K562 (cell line): ENCODE measurements around the gene ANKRD13A. TPM values are rescaled to one million over a fixed set of nuclear protein-coding genes. Genes with fewer than 3 reads are reported as not detected.
A peak's percentile ranks its signal among the peaks of the same experiment; 100 is the strongest.

Experiments used
- ATAC-seq: fragments of 200-7000 bp; cut with Tn5 transposase; 3 replicates; pipeline ENCODE4 v1.9.1; 2020; ENCODE audit warnings: moderate library complexity
- BruUV-seq: library from RNA; stranded (reverse); fragments of 400-500 nt; replicated peaks from 2 replicates; lab custom pipeline; 2021; lab: Mats Ljungman, UMichigan
- CTCF ChIA-PET: fragments of 300-600 bp; formaldehyde crosslinking; extraction: SDS; loops from one replicate; lab custom pipeline; 2021; ENCODE audit warnings: low intra/inter-chr PET ratio; lab: Yijun Ruan, JAX
- POLR2A ChIA-PET: fragments of 300-600, 350-650 bp; sonication (Branson Sonifier 250); formaldehyde crosslinking; extraction: SDS; loops from one replicate; lab custom pipeline; 2021; ENCODE audit warnings: antibody characterized with exemption, inconsistent platforms; lab: Yijun Ruan, JAX
- DNase-seq, 4 experiments: peaks; one replicate each; pipeline versions ENCODE4 v3.0.0 to v3.0.0-alpha.2; 2011 to 2018; ENCODE audit warnings: low spot score in 3 of 4, mixed read lengths in 3 of 4; ENCODE audit errors: extremely low read depth in 1 of 4
- FAIRE-seq: peaks from 2 replicates; lab custom pipeline; 2011; peaks lifted over from hg19 to GRCh38; lab: Jason Lieb, UNC
- H2AFZ ChIP-seq: 2 replicates; pipeline ENCODE4 v1.6.0; 2011; ENCODE audit warnings: low read depth, low read length, control low read depth, inconsistent platforms
- H3K27ac ChIP-seq: fragments of 200-600 bp; 3 replicates; pipeline ENCODE4 v1.8.0; 2011; ENCODE audit warnings: low read depth, mild to moderate bottlenecking, control low read depth, inconsistent platforms, low read length, moderate library complexity, mixed read lengths; ENCODE audit errors: extremely low read depth
- H3K27me3 ChIP-seq, 2 experiments: fragments of 300-600 bp in 1 of 2; 2 replicates in 1 of 2; 3 replicates in 1 of 2; pipeline versions ENCODE4 v1.6.0 to v1.8.0; 2011; ENCODE audit warnings: inconsistent platforms in 2 of 2, low read length in 2 of 2, mild to moderate bottlenecking in 1 of 2, mixed read lengths in 1 of 2, moderate library complexity in 1 of 2; ENCODE audit not compliant: control insufficient read depth in 2 of 2, insufficient read depth in 2 of 2
- H3K36me3 ChIP-seq: fragments of 300-600 bp; 3 replicates; pipeline ENCODE4 v1.8.0; 2011; ENCODE audit warnings: mild to moderate bottlenecking, low read length, inconsistent platforms; ENCODE audit not compliant: control insufficient read depth, insufficient read depth
- H3K4me1 ChIP-seq, 2 experiments: fragments of 200-600 bp in 1 of 2; replicated peaks in 1 of 2; 2 replicates in 1 of 2; 3 replicates in 1 of 2; pipeline versions ENCODE4 v1.5.1 to v1.8.0; 2011; ENCODE audit warnings: inconsistent platforms in 2 of 2, low read length in 2 of 2, mild to moderate bottlenecking in 1 of 2, mixed read lengths in 1 of 2, moderate library complexity in 1 of 2; ENCODE audit not compliant: control insufficient read depth in 2 of 2, insufficient read depth in 2 of 2
- H3K4me2 ChIP-seq: 2 replicates; pipeline ENCODE4 v1.6.1; 2011; ENCODE audit warnings: low read length, control low read depth, inconsistent platforms, mixed read lengths; ENCODE audit not compliant: insufficient read depth
- H3K4me3 ChIP-seq: fragments of 200-600 bp; sonication (generic), shearing (Covaris generic); 2 replicates; pipeline ENCODE4 v1.5.1; 2016; ENCODE audit warnings: control low read depth, inconsistent platforms
- H3K79me2 ChIP-seq: fragments of 200-600 bp; 3 replicates; pipeline ENCODE4 v1.8.0; 2011; ENCODE audit warnings: low read length, inconsistent platforms; ENCODE audit not compliant: control insufficient read depth, insufficient read depth
- H3K9ac ChIP-seq, 2 experiments: 2 replicates each; pipeline versions ENCODE4 v1.6.0 to v1.6.1; 2011; ENCODE audit warnings: low read depth in 2 of 2, low read length in 2 of 2, control low read depth in 1 of 2, inconsistent platforms in 1 of 2, mild to moderate bottlenecking in 1 of 2, mixed read lengths in 1 of 2; ENCODE audit not compliant: insufficient read depth in 1 of 2
- H3K9me1 ChIP-seq: one replicate; pipeline ENCODE4 v1.6.0; 2011; ENCODE audit warnings: inconsistent platforms, mild to moderate bottlenecking, low read length, moderate library complexity; ENCODE audit not compliant: control insufficient read depth, insufficient read depth
- H3K9me3 ChIP-seq: replicated peaks from 2 replicates; pipeline ENCODE4 v1.5.1; 2011; ENCODE audit warnings: low read depth, low read length, inconsistent platforms; ENCODE audit not compliant: control insufficient read depth, insufficient read depth
- H4K20me1 ChIP-seq: replicated peaks from 2 replicates; pipeline ENCODE4 v1.6.1; 2011; ENCODE audit warnings: low read length, inconsistent platforms, mixed read lengths; ENCODE audit not compliant: control insufficient read depth, insufficient read depth
- CC2D1A ChIP-seq: fragments of 450-650 bp; IDR thresholded peaks from 2 replicates; pipeline ENCODE4 v1.6.1; 2017; ENCODE audit warnings: mild to moderate bottlenecking
- HMGN3 ChIP-seq: IDR thresholded peaks from 2 replicates; pipeline ENCODE4 v1.6.1; 2011; ENCODE audit warnings: borderline replicate concordance, low read depth, mild to moderate bottlenecking, mixed read lengths, low read length; ENCODE audit not compliant: insufficient read length; ENCODE audit errors: extremely low read depth
- PRPF4 ChIP-seq: fragments of 200-400 bp; formaldehyde crosslinking; IDR thresholded peaks from one replicate; pipeline ENCODE4 v1.6.1; 2017; ENCODE audit warnings: low read length, low read depth, mild to moderate bottlenecking; ENCODE audit not compliant: insufficient read depth, poor library complexity, severe bottlenecking
- XRCC5 ChIP-seq: fragments of 200-400 bp; formaldehyde crosslinking; IDR thresholded peaks from 2 replicates; pipeline ENCODE4 v1.6.1; 2017; ENCODE audit warnings: low read depth, mild to moderate bottlenecking, low read length
- ZC3H8 ChIP-seq: fragments of 450-650 bp; IDR thresholded peaks from 2 replicates; pipeline ENCODE4 v1.6.1; 2017
- ZNF384 ChIP-seq: IDR thresholded peaks from 2 replicates; pipeline ENCODE4 v1.6.1; 2012; ENCODE audit warnings: low read depth, low read length, improper control_type of control experiment
- ZNF764 ChIP-seq: fragments of 250-450 bp; sonication (Bioruptor Pico); IDR thresholded peaks from 2 replicates; pipeline ENCODE4 v1.4.0; 2020; ENCODE audit warnings: low read depth, mild to moderate bottlenecking, moderate library complexity
- WGBS: fragments of 100-300 bp; shearing (Covaris generic); methylation state at CpG from one replicate; pipeline ENCODE4 v1.1.6; 2016; ENCODE audit warnings: low coverage, mixed read lengths; ENCODE audit not compliant: insufficient coverage; ENCODE audit errors: missing lambda C conversion rate; 5-methylcytosine and 5-hydroxymethylcytosine counted together
- in situ Hi-C: fragments of 300-500 bp; cut with MboI; formaldehyde crosslinking; loops from 4 replicates; pipeline ENCODE4 v1.15.0; 2018; ENCODE audit warnings: inconsistent platforms, mixed read lengths
- intact Hi-C: fragments of 100-400 bp; cut with micrococcal nuclease; formaldehyde crosslinking; loops from 2 replicates; pipeline ENCODE4 v1.14.2; 2022
- polyA plus RNA-seq, 8 experiments: library from polyadenylated mRNA; depleted of rRNA in 4 of 8; stranded (reverse) in 5 of 8; unstranded in 3 of 8; fragments of >200 nt; fragmentation: Nextera tagmentation in 2 of 8; fragmentation: Illumina TruSeq in 1 of 8; extraction: Ambion mirVana in 2 of 8; extraction: Trizol in 1 of 8; gene quantifications; 2 replicates each; pipeline versions ENCODE4 v1.2.1 to v1.2.3, GENCODE V29; 2011 to 2014; ENCODE audit warnings: inconsistent platforms in 1 of 8, missing spikeins in 1 of 8
- total RNA-seq, 7 experiments: library from RNA; depleted of rRNA in 6 of 7; stranded (reverse); fragments of >200 nt in 6 of 7; fragmentation: Illumina TruSeq in 2 of 7; extraction: Trizol in 2 of 7; gene quantifications; 2 replicates each; pipeline versions ENCODE4 v1.2.1 to v1.2.3, GENCODE V29; 2011 to 2021; ENCODE audit warnings: low replicate concordance in 1 of 7
- TF ChIP-seq, protein P1 (sequence below), 2 experiments: fragments of 450-650 bp in 1 of 2; sonication (generic) in 1 of 2; formaldehyde crosslinking in 1 of 2; IDR thresholded peaks; 2 replicates each; pipeline versions ENCODE4 v1.7.1 to v1.9.0; 2016 to 2022; ENCODE audit warnings: inconsistent platforms in 1 of 2, mild to moderate bottlenecking in 1 of 2, missing genetic modification reagents in 1 of 2

ANKRD13A gene
- total and polyA plus RNA-seq, 9 of the 15 experiments (the other 6 are each of a cell fraction or from before 2014, with no cell fraction given), result 5.0 to 55.0 (median 41.5) TPM

DNA sequence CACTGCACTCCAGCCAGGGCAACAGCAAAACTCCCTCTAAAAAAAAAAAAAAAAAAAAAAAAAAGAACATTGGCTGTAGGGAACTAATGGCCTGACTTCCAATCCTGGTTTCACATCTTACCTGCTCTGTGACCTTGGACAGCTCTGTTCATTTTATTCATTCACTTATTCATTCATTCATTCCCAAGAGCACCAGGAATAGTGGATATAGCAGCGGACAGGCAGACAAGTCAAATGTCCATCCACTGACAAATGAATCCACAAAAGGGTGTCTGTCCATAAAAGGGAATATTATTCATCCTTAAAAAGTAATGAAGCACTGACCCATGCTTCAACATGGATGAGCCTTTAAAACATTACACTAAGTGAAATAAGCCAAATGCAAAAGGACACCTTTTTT is 76.7 kb downstream of the ANKRD13A start (continued):
- TF ChIP-seq XRCC5 (no peak), ZNF764 (CRISPR knock-in tag) (no peak), PRPF4 (no peak)

DNA sequence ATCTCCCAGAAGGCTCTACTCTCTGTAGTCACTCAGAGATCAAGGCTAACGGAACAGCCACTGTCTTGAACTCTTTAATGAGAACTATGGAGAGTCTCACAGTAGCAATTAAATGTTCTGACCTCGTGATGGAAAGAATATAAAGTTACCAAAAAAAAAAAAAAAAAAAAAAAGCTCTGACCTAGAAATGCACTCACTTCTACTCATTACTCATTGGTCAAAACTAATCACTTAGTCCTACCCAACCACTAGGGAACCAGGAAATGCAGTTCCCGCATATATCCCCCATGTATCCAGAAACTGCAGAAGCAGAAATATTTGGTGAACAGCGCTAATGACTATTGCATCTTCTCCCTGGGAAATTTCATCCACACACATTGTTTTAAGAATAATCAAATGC is 78.6 kb downstream of the ANKRD13A start:
- H2AFZ ChIP-seq, result peak overlapping the region; percentile 44
- intact Hi-C loops (no loop called here), in situ Hi-C loops (no loop called here)
- H3K36me3 ChIP-seq, result no peaks in the 10 kb centered on the region
- no peaks in the 10 kb centered on the region for H3K9me1 ChIP-seq
- H3K27ac ChIP-seq, result no peak overlapping the region
- H3K27me3 ChIP-seq, result no peaks in the 10 kb centered on the region
- peaks cover 16 to 34% of the 10 kb centered on the region in 2 experiments for H3K4me1 ChIP-seq
- no peaks in the 10 kb centered on the region; the same call in 1 of the 2 replicates for H3K9me3 ChIP-seq
- TF ChIP-seq, protein P1, sequence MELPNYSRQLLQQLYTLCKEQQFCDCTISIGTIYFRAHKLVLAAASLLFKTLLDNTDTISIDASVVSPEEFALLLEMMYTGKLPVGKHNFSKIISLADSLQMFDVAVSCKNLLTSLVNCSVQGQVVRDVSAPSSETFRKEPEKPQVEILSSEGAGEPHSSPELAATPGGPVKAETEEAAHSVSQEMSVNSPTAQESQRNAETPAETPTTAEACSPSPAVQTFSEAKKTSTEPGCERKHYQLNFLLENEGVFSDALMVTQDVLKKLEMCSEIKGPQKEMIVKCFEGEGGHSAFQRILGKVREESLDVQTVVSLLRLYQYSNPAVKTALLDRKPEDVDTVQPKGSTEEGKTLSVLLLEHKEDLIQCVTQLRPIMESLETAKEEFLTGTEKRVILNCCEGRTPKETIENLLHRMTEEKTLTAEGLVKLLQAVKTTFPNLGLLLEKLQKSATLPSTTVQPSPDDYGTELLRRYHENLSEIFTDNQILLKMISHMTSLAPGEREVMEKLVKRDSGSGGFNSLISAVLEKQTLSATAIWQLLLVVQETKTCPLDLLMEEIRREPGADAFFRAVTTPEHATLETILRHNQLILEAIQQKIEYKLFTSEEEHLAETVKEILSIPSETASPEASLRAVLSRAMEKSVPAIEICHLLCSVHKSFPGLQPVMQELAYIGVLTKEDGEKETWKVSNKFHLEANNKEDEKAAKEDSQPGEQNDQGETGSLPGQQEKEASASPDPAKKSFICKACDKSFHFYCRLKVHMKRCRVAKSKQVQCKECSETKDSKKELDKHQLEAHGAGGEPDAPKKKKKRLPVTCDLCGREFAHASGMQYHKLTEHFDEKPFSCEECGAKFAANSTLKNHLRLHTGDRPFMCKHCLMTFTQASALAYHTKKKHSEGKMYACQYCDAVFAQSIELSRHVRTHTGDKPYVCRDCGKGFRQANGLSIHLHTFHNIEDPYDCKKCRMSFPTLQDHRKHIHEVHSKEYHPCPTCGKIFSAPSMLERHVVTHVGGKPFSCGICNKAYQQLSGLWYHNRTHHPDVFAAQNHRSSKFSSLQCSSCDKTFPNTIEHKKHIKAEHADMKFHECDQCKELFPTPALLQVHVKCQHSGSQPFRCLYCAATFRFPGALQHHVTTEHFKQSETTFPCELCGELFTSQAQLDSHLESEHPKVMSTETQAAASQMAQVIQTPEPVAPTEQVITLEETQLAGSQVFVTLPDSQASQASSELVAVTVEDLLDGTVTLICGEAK (IDR thresholded peaks at IDR 0.05), result peak; percentile 57; the same call in 1 of the 2 replicates
- TF ChIP-seq, protein P1 (CRISPR knock-in tag; IDR thresholded peaks at IDR 0.05), result 0 out of 2 replicates have a peak, but pooled peaks have one; percentile 35
- TF ChIP-seq ZNF764 (CRISPR knock-in tag) (no peak), HMGN3 (no peak), CC2D1A (no peak), ZC3H8 (no peak), ZNF384 (peak; percentile 64)
- DNase-seq (peak in 2 of 4 experiments; percentile 39 to 44), FAIRE-seq (no peak), ATAC-seq (no peak)
- WGBS, result 73% methylated on average over 3 of the region's 4 CpGs
- CTCF ChIA-PET, result no interaction called here
- POLR2A ChIA-PET, result no interaction called here
- no peaks in the 10 kb centered on the region for H4K20me1 ChIP-seq
- no peak overlapping the region for H3K9ac ChIP-seq
- no TSS peak for BruUV-seq
- no peak overlapping the region for H3K4me3 ChIP-seq
- H3K79me2 ChIP-seq, result no peaks in the 10 kb centered on the region
- H3K4me2 ChIP-seq, result no peak overlapping the region
